ENCODE measurements around the gene ELMOD3. TPM values are rescaled to one million over a fixed set of nuclear protein-coding genes. Genes with fewer than 3 reads are reported as not detected.
"Not testable (repeated sequence)": the region's sequence is repeated elsewhere in the genome, so short reads cannot be mapped to it uniquely, and the experiment has no call there.

ELMOD3 gene
- total RNA-seq, 1 experiment from 2014 or later = 18.1 TPM

- H4K20me1 ChIP-seq (ENCODE audit: insufficient read depth) = no peaks in the 10 kb centered on the region
- no peak for DNase-seq
- intact Hi-C loops (cut with micrococcal nuclease; ENCODE audit: unreplicated experiment) = no loop called here
- no peaks in the 10 kb centered on the region for H3K9me3 ChIP-seq (ENCODE audit: insufficient read depth, low read depth)
- H3K4me2 ChIP-seq = no peak overlapping the region
- peaks cover 23% of the 10 kb centered on the region for H3K4me1 ChIP-seq (replicated peaks; ENCODE audit: insufficient read depth)
- ChIA-PET POLR2A (ENCODE audit: unreplicated experiment) (interaction anchor here (0.6 kb wide), 1 partner anchor 111 kb away, joined by 4 read pairs; no protein-coding TSS in a partner anchor), CTCF (no interaction called here)
- H3F3A ChIP-seq (ENCODE audit: insufficient read depth, low read depth) = peaks cover 16% of the 10 kb centered on the region; the same call in 1 of the 2 replicates
- no peaks in the 10 kb centered on the region for H3K9me2 ChIP-seq (ENCODE audit: insufficient read depth)
- H3K36me3 ChIP-seq (ENCODE audit: low read depth) = no peaks in the 10 kb centered on the region
- H3K4me3 ChIP-seq = no peak overlapping the region
- no peaks in the 10 kb centered on the region for H3K27me3 ChIP-seq (ENCODE audit: insufficient read depth, low read depth)
- TF ChIP-seq CTCF (conservative IDR thresholded peaks at IDR 0.05) (no peak), EZH2 (IDR thresholded peaks at IDR 0.05; ENCODE audit: low read depth) (no peak)
- H3K27ac ChIP-seq = no peak overlapping the region
- no TSS peak for BruUV-seq (replicated peaks)
- H2AFZ ChIP-seq = no peak overlapping the region
- no peaks in the 10 kb centered on the region for H3K79me2 ChIP-seq (ENCODE audit: low read depth)
These were observed 84.5 kb downstream of the ELMOD3 start for GRCh38 chr2:85439025-85439472.

GRCh38 chr2:85439569-85439968, 85.0 kb downstream of the ELMOD3 start:
- POLR2A ChIA-PET (ENCODE audit: unreplicated experiment); H3K27me3 ChIP-seq (ENCODE audit: insufficient read depth, low read depth); H4K20me1 ChIP-seq (ENCODE audit: insufficient read depth); H3K79me2 ChIP-seq (ENCODE audit: low read depth); intact Hi-C loops (cut with micrococcal nuclease; ENCODE audit: unreplicated experiment); H3K4me2 ChIP-seq; H2AFZ ChIP-seq; H3K9me3 ChIP-seq (ENCODE audit: insufficient read depth, low read depth); H3K36me3 ChIP-seq (ENCODE audit: low read depth); H3K9me2 ChIP-seq (ENCODE audit: insufficient read depth); H3K4me3 ChIP-seq; BruUV-seq (replicated peaks); H3K27ac ChIP-seq; DNase-seq: not testable (repeated sequence)
- peaks cover 10% of the 10 kb centered on the region; the same call in 1 of the 2 replicates for H3F3A ChIP-seq (ENCODE audit: insufficient read depth, low read depth)
- CTCF ChIA-PET = interaction anchor here (0.7 kb wide), 1 partner anchor 11 kb away, joined by 3 read pairs; no protein-coding TSS in a partner anchor
- peaks cover 21% of the 10 kb centered on the region for H3K4me1 ChIP-seq (replicated peaks; ENCODE audit: insufficient read depth)

- CTCF ChIA-PET = interaction anchor here (0.7 kb wide), 1 partner anchor 11 kb away, joined by 3 read pairs; no protein-coding TSS in a partner anchor
- peaks cover 10% of the 10 kb centered on the region; the same call in 1 of the 2 replicates for H3F3A ChIP-seq (ENCODE audit: insufficient read depth, low read depth)
- POLR2A ChIA-PET (ENCODE audit: unreplicated experiment) = no interaction called here
- H3K4me1 ChIP-seq (replicated peaks; ENCODE audit: insufficient read depth) = peaks cover 25% of the 10 kb centered on the region
- H3K27ac ChIP-seq = no peak overlapping the region
- H3K9me2 ChIP-seq (ENCODE audit: insufficient read depth) = no peaks in the 10 kb centered on the region
- H4K20me1 ChIP-seq (ENCODE audit: insufficient read depth) = no peaks in the 10 kb centered on the region
- BruUV-seq (replicated peaks) = no TSS peak
- intact Hi-C loops (cut with micrococcal nuclease; ENCODE audit: unreplicated experiment) = no loop called here
- H3K79me2 ChIP-seq (ENCODE audit: low read depth) = no peaks in the 10 kb centered on the region
- H3K4me2 ChIP-seq = no peak overlapping the region
- H3K27me3 ChIP-seq (ENCODE audit: insufficient read depth, low read depth) = no peaks in the 10 kb centered on the region
- no peak overlapping the region for H3K4me3 ChIP-seq
- no peaks in the 10 kb centered on the region for H3K36me3 ChIP-seq (ENCODE audit: low read depth)
- no peak overlapping the region for H2AFZ ChIP-seq
- no peak for DNase-seq
- no peak for TF ChIP-seq CTCF (conservative IDR thresholded peaks at IDR 0.05)
- TF ChIP-seq EZH2 (IDR thresholded peaks at IDR 0.05; ENCODE audit: low read depth) = no peak
- H3K9me3 ChIP-seq (ENCODE audit: insufficient read depth, low read depth) = no peaks in the 10 kb centered on the region
These were observed 85.4 kb downstream of the ELMOD3 start for GRCh38 chr2:85439986-85440385.

GRCh38 chr2:85440729-85441128, 86.2 kb downstream of the ELMOD3 start:
- peaks cover 32% of the 10 kb centered on the region for H3K4me1 ChIP-seq (replicated peaks; ENCODE audit: insufficient read depth)

More at GRCh38 chr2:85440729-85441128, 86.2 kb downstream of the ELMOD3 start:
- BruUV-seq (replicated peaks) = no TSS peak
- Histone ChIP-seq H3K4me2 (no peak overlapping the region), H2AFZ (no peak overlapping the region), H3K9me2 (ENCODE audit: insufficient read depth) (no peaks in the 10 kb centered on the region), H3K79me2 (ENCODE audit: low read depth) (no peaks in the 10 kb centered on the region), H4K20me1 (ENCODE audit: insufficient read depth) (no peaks in the 10 kb centered on the region), H3K9me3 (ENCODE audit: insufficient read depth, low read depth) (no peaks in the 10 kb centered on the region), H3K27ac (no peak overlapping the region), H3K27me3 (ENCODE audit: insufficient read depth, low read depth) (no peaks in the 10 kb centered on the region), H3F3A (ENCODE audit: insufficient read depth, low read depth) (peaks cover 15% of the 10 kb centered on the region; the same call in 1 of the 2 replicates), H3K4me3 (no peak overlapping the region), H3K36me3 (ENCODE audit: low read depth) (no peaks in the 10 kb centered on the region)
- no peak for DNase-seq
- CTCF ChIA-PET = interaction anchor here (0.7 kb wide), 1 partner anchor 46 kb away, joined by 12 read pairs; no protein-coding TSS in a partner anchor
- POLR2A ChIA-PET (ENCODE audit: unreplicated experiment) = no interaction called here
- TF ChIP-seq CTCF (conservative IDR thresholded peaks at IDR 0.05) = no peak
- no peak for TF ChIP-seq EZH2 (IDR thresholded peaks at IDR 0.05; ENCODE audit: low read depth)
- intact Hi-C loops (cut with micrococcal nuclease; ENCODE audit: unreplicated experiment) = no loop called here
